Fibroblast of the conjunctiva (primary cell): Measurements from ENCODE around the gene ZNF319.

Experiments
- DNase-seq: peaks from one replicate; pipeline ENCODE4 v3.0.0-alpha.2; 2010; ENCODE audit warnings: low read depth

ZNF319 gene

GRCh38 chr16:57956270-57956808, 44.1 kb downstream of the ZNF319 start:
- no peak for DNase-seq

GRCh38 chr16:57955572-57956188, 44.8 kb downstream of the ZNF319 start:
- DNase-seq = no peak

GRCh38 chr16:57953857-57954256, 46.6 kb downstream of the ZNF319 start:
- no peak for DNase-seq

- DNase-seq = no peak
Measured at GRCh38 chr16:57952909-57953308, 47.6 kb downstream of the ZNF319 start.

GRCh38 chr16:57951204-57951960, 49.1 kb downstream of the ZNF319 start:
- no peak for DNase-seq

- DNase-seq = no peak
Measured at GRCh38 chr16:57950382-57950781, 50.1 kb downstream of the ZNF319 start.

- no peak for DNase-seq
Measured at GRCh38 chr16:57949595-57950238, 50.8 kb downstream of the ZNF319 start.

- DNase-seq = no peak
Measured at GRCh38 chr16:57949013-57949412, 51.5 kb downstream of the ZNF319 start.

GRCh38 chr16:57948027-57948426, 52.4 kb downstream of the ZNF319 start:
- no peak for DNase-seq

- no peak for DNase-seq
Measured at GRCh38 chr16:57947261-57947660, 53.2 kb downstream of the ZNF319 start.

- DNase-seq = no peak
Measured at GRCh38 chr16:57946181-57946801, 54.2 kb downstream of the ZNF319 start.

- DNase-seq = no peak
Measured at GRCh38 chr16:57945740-57946138, 54.7 kb downstream of the ZNF319 start.

GRCh38 chr16:57944970-57945739, 55.3 kb downstream of the ZNF319 start:
- no peak for DNase-seq
